Transverse colon (tissue), 4 donors: Measurements from ENCODE around the gene CHPF. TPM values are rescaled to one million over a fixed set of nuclear protein-coding genes. Genes with fewer than 3 reads are reported as not detected.

Experiments
- DNase-seq: peaks from one replicate; pipeline ENCODE4 v3.0.0-alpha.2; 2019
- H3K27ac ChIP-seq, 4 donors: fragments of 200-600 bp; sonication (generic); 2 replicates each; pipeline ENCODE4 v1.5.1; 2016 to 2018; ENCODE audit warnings: inconsistent platforms in 4 of 4
- H3K27me3 ChIP-seq: fragments of 200-600 bp; sonication (generic); 2 replicates; pipeline ENCODE4 v1.5.1; 2017; ENCODE audit warnings: inconsistent platforms
- H3K36me3 ChIP-seq, 4 donors: fragments of 200-600 bp; sonication (generic); 2 replicates each; pipeline ENCODE4 v1.5.1; 2017 to 2019; ENCODE audit warnings: inconsistent platforms in 4 of 4
- H3K4me1 ChIP-seq, 4 donors: fragments of 200-600 bp; sonication (generic); 2 replicates each; pipeline ENCODE4 v1.5.1; 2017 to 2020; ENCODE audit warnings: inconsistent platforms in 4 of 4
- H3K4me3 ChIP-seq, 4 donors: fragments of 200-600 bp; sonication (generic); 1 replicate in 1 of 4; 2 replicates in 3 of 4; pipeline versions ENCODE4 v1.5.1 to v1.6.1; 2017 to 2019; ENCODE audit warnings: inconsistent platforms in 4 of 4
- H3K9me3 ChIP-seq, 2 donors: fragments of 200-600 bp; sonication (generic); 2 replicates each; pipeline ENCODE4 v1.5.1; 2017 to 2019; ENCODE audit warnings: inconsistent platforms in 2 of 2
- CTCF ChIP-seq, 5 experiments: fragments of 200-600 bp in 3 of 5; fragments of 450-650 bp in 2 of 5; sonication (generic) in 3 of 5; IDR thresholded peaks; 1 replicate in 2 of 5; 2 replicates in 3 of 5; pipeline ENCODE4 v1.5.1; 2016 to 2017; ENCODE audit warnings: antibody characterized with exemption in 5 of 5, inconsistent platforms in 3 of 5, mild to moderate bottlenecking in 2 of 5, moderate library complexity in 1 of 5
- EP300 ChIP-seq: sonication (generic); formaldehyde crosslinking; IDR thresholded peaks from one replicate; pipeline ENCODE4 v1.6.1; 2017; ENCODE audit warnings: antibody characterized with exemption, low read depth
- POLR2A ChIP-seq: fragments of 450-650 bp; IDR thresholded peaks from one replicate; pipeline ENCODE4 v1.6.1; 2016; ENCODE audit warnings: antibody characterized with exemption, mild to moderate bottlenecking, moderate library complexity
- POLR2AphosphoS5 ChIP-seq, 3 donors: sonication (generic); formaldehyde crosslinking; IDR thresholded peaks; one replicate each; pipeline ENCODE4 v1.6.1; 2016; ENCODE audit warnings: antibody characterized with exemption in 3 of 3
- WGBS, 2 donors: methylation state at CpG; one replicate each; pipeline ENCODE4 v1.1.5; 2018; ENCODE audit warnings: low coverage in 1 of 2; 5-methylcytosine and 5-hydroxymethylcytosine counted together
- in situ Hi-C, 4 donors: fragments of 200-750 bp; cut with MboI; loops; one replicate each; pipeline versions ENCODE4 v1.15.0 to v1.15.1; 2017; ENCODE audit warnings: low sequenced_read_pairs in 3 of 4, low pct_ligation_motif_present in 1 of 4, low pct_unique_long_range_greater_than_20kb in 1 of 4
- intact Hi-C: fragments of 100-400 bp; cut with DNase I; formaldehyde crosslinking; loops from one replicate; pipeline ENCODE4 v1.15.1; 2023; ENCODE audit warnings: low total_unique reads
- total RNA-seq, 4 donors: library from RNA; depleted of rRNA; stranded (reverse); fragments of >200 nt; gene quantifications; one replicate each; pipeline ENCODE4 v1.1.0, GENCODE V29; 2016

Gene CHPF
- total RNA-seq, 4 donors from 2014 or later, result 21.1 to 58.2 (median 52.1) TPM

- DNase-seq, result no peak
- 54 to 71% methylated on average over 2 to 8 of the region's 8 CpGs for WGBS, 2 donors
- in situ Hi-C loops, result loop anchor here in 3 of 4 donors (10.0 kb wide), 2 partner anchors 45 to 115 kb away; no protein-coding TSS in a partner anchor
Measured at GRCh38 chr2:219520079-219520478, 23.5 kb downstream of the CHPF start.

GRCh38 chr2:219519526-219519916, 24.1 kb downstream of the CHPF start:
- Histone ChIP-seq H3K4me3 (no peak overlapping the region), H3K4me1 (peaks cover 8 to 18% (median 11%) of the 10 kb centered on the region in 4 donors), H3K27ac (no peak overlapping the region), H3K27me3 (peaks cover 78% of the 10 kb centered on the region), H3K9me3 (no peaks in the 10 kb centered on the region), H3K36me3 (no peaks in the 10 kb centered on the region)
- 89 to 90% methylated on average over 4 to 9 of the region's 9 CpGs for WGBS, 2 donors
- TF ChIP-seq EP300 (no peak), POLR2A (no peak), POLR2AphosphoS5 (IDR thresholded peaks at IDR 0.05) (no peak), CTCF (IDR thresholded peaks at IDR 0.05) (no peak)
- in situ Hi-C loops, result no loop called here
- no peak for DNase-seq
- intact Hi-C loops, result no loop called here

More at GRCh38 chr2:219520079-219520478, 23.5 kb downstream of the CHPF start:
- intact Hi-C loops, result no loop called here
- Histone ChIP-seq H3K9me3 (no peaks in the 10 kb centered on the region), H3K27me3 (peaks cover 78% of the 10 kb centered on the region), H3K36me3 (no peaks in the 10 kb centered on the region), H3K4me3 (no peak overlapping the region), H3K27ac (no peak overlapping the region), H3K4me1 (peaks cover 8 to 18% (median 11%) of the 10 kb centered on the region in 4 donors)
- no peak for TF ChIP-seq POLR2AphosphoS5 (IDR thresholded peaks at IDR 0.05)

- H3K36me3 ChIP-seq, result no peaks in the 10 kb centered on the region
- 56 to 63% methylated on average over 6 to 10 of the region's 10 CpGs for WGBS, 2 donors
- intact Hi-C loops (no loop called here), in situ Hi-C loops (no loop called here)
- H3K27ac ChIP-seq, result no peak overlapping the region
- H3K9me3 ChIP-seq, result no peaks in the 10 kb centered on the region
- H3K27me3 ChIP-seq, result peaks cover 78% of the 10 kb centered on the region
- TF ChIP-seq POLR2A, result no peak
- TF ChIP-seq EP300, result no peak
- TF ChIP-seq CTCF (IDR thresholded peaks at IDR 0.05), result no peak
- no peak for TF ChIP-seq POLR2AphosphoS5 (IDR thresholded peaks at IDR 0.05)
- no peak for DNase-seq
- no peak overlapping the region for H3K4me3 ChIP-seq
- peaks cover 7 to 16% (median 9%) of the 10 kb centered on the region in 4 donors for H3K4me1 ChIP-seq
Measured at GRCh38 chr2:219517954-219518778, 25.4 kb downstream of the CHPF start.

- TF ChIP-seq CTCF (IDR thresholded peaks at IDR 0.05) (no peak), POLR2A (no peak), EP300 (no peak), POLR2AphosphoS5 (IDR thresholded peaks at IDR 0.05) (no peak)
- in situ Hi-C loops, result no loop called here
- H3K9me3 ChIP-seq, result no peaks in the 10 kb centered on the region
- no peak overlapping the region for H3K27ac ChIP-seq
- no peak for DNase-seq
- no peaks in the 10 kb centered on the region for H3K36me3 ChIP-seq
- WGBS, 2 donors, result 53% methylated on average over 7 of the region's 7 CpGs; no CpG with 5 or more reads in 1 of the 2 donors
- peaks cover 78% of the 10 kb centered on the region for H3K27me3 ChIP-seq
- no peak overlapping the region for H3K4me3 ChIP-seq
- H3K4me1 ChIP-seq, result peaks cover 0 to 4% (median 0%) of the 10 kb centered on the region in 4 donors
- intact Hi-C loops, result no loop called here
Measured at GRCh38 chr2:219516888-219517287, 26.7 kb downstream of the CHPF start.
